Trophoblast cell (in vitro differentiated cells and primary cell): ENCODE measurements around the gene GTF2IRD1.
"Not testable (repeated sequence)": the region's sequence is repeated elsewhere in the genome, so short reads cannot be mapped to it uniquely, and the experiment has no call there.

ENCODE experiments used
- DNase-seq, 2 donors: peaks; one replicate each; pipeline ENCODE4 v3.0.0-alpha.2; 2016
- H2AFZ ChIP-seq: 2 replicates; pipeline ENCODE4 v1.6.1; 2013; ENCODE audit warnings: low read length, moderate library complexity, mild to moderate bottlenecking; ENCODE audit not compliant: insufficient read depth, poor library complexity
- H2AK5ac ChIP-seq: 2 replicates; pipeline ENCODE4 v1.6.1; 2013; ENCODE audit warnings: mild to moderate bottlenecking, low read length
- H2BK120ac ChIP-seq: 2 replicates; pipeline ENCODE4 v1.6.1; 2013; ENCODE audit warnings: low read length, mild to moderate bottlenecking, moderate library complexity; ENCODE audit not compliant: insufficient read depth, poor library complexity
- H2BK12ac ChIP-seq: 2 replicates; pipeline ENCODE4 v1.6.1; 2013; ENCODE audit warnings: mild to moderate bottlenecking, low read length, moderate library complexity
- H2BK5ac ChIP-seq: 2 replicates; pipeline ENCODE4 v1.6.1; 2013; ENCODE audit warnings: low read length, low read depth, moderate library complexity, mild to moderate bottlenecking; ENCODE audit not compliant: poor library complexity
- H3K14ac ChIP-seq: 2 replicates; pipeline ENCODE4 v1.6.1; 2013; ENCODE audit warnings: mild to moderate bottlenecking, low read length
- H3K18ac ChIP-seq: 2 replicates; pipeline ENCODE4 v1.6.1; 2013; ENCODE audit warnings: mild to moderate bottlenecking, low read length
- H3K23ac ChIP-seq: 2 replicates; pipeline ENCODE4 v1.6.1; 2013; ENCODE audit warnings: low read length
- H3K27ac ChIP-seq: 2 replicates; pipeline ENCODE4 v1.5.1; 2013; ENCODE audit warnings: low read depth, mild to moderate bottlenecking, inconsistent platforms, low read length, moderate library complexity
- H3K27me3 ChIP-seq: 2 replicates; pipeline ENCODE4 v1.6.1; 2013; ENCODE audit warnings: inconsistent platforms, mild to moderate bottlenecking, low read length, moderate library complexity; ENCODE audit not compliant: insufficient read depth
- H3K36me3 ChIP-seq, 2 experiments: 1 replicate in 1 of 2; 2 replicates in 1 of 2; pipeline ENCODE4 v1.6.1; 2013; ENCODE audit warnings: low read length in 2 of 2, mild to moderate bottlenecking in 2 of 2, moderate library complexity in 1 of 2; ENCODE audit not compliant: insufficient read depth in 2 of 2, control insufficient read depth in 1 of 2
- H3K4ac ChIP-seq: 2 replicates; pipeline ENCODE4 v1.6.1; 2013; ENCODE audit warnings: low read depth, mild to moderate bottlenecking, low read length, moderate library complexity
- H3K4me1 ChIP-seq, 2 experiments: 1 replicate in 1 of 2; 2 replicates in 1 of 2; pipeline ENCODE4 v1.6.1; 2013; ENCODE audit warnings: low read length in 2 of 2, mild to moderate bottlenecking in 2 of 2, moderate library complexity in 1 of 2; ENCODE audit not compliant: insufficient read depth in 2 of 2, control insufficient read depth in 1 of 2
- H3K4me2 ChIP-seq: 2 replicates; pipeline ENCODE4 v1.6.1; 2013; ENCODE audit warnings: inconsistent platforms, mild to moderate bottlenecking, low read length, moderate library complexity
- H3K4me3 ChIP-seq: 2 replicates; pipeline ENCODE4 v1.5.1; 2013; ENCODE audit warnings: mild to moderate bottlenecking, low read depth, low read length, inconsistent platforms
- H3K79me1 ChIP-seq: one replicate; pipeline ENCODE4 v1.6.1; 2013; ENCODE audit warnings: low read length
- H3K79me2 ChIP-seq: 2 replicates; pipeline ENCODE4 v1.6.1; 2013; ENCODE audit warnings: low read length, mild to moderate bottlenecking; ENCODE audit not compliant: control insufficient read depth, insufficient read depth, poor library complexity
- H3K9ac ChIP-seq: 2 replicates; pipeline ENCODE4 v1.6.1; 2013; ENCODE audit warnings: mild to moderate bottlenecking, low read length
- H3K9me3 ChIP-seq: 2 replicates; pipeline ENCODE4 v1.6.1; 2013; ENCODE audit warnings: low read depth, mild to moderate bottlenecking, control low read depth, inconsistent platforms, low read length; ENCODE audit not compliant: insufficient read depth
- H4K12ac ChIP-seq: 2 replicates; pipeline ENCODE4 v1.6.1; 2013; ENCODE audit warnings: low read depth, mild to moderate bottlenecking, low read length, moderate library complexity
- H4K8ac ChIP-seq: 2 replicates; pipeline ENCODE4 v1.6.1; 2013; ENCODE audit warnings: low read depth, mild to moderate bottlenecking, low read length, moderate library complexity
- H4K91ac ChIP-seq: one replicate; pipeline ENCODE4 v1.6.1; 2013; ENCODE audit warnings: low read depth, mild to moderate bottlenecking, low read length, moderate library complexity
- WGBS: extraction: QIAGEN DNeasy Blood & Tissue Kit; methylation state at CpG from one replicate; pipeline ENCODE4 v1.1.7; 2013; ENCODE audit warnings: missing lambda C conversion rate; ENCODE audit not compliant: insufficient read length, insufficient coverage; ENCODE audit errors: extremely low coverage; 5-methylcytosine and 5-hydroxymethylcytosine counted together

GTF2IRD1 gene

GRCh38 chr7:74633451-74633921 lies 179.8 kb downstream of the GTF2IRD1 start:
- Histone ChIP-seq H3K27ac (no peak overlapping the region), H2AFZ (no peak overlapping the region), H3K14ac (no peak overlapping the region), H3K4me3 (no peak overlapping the region), H3K27me3 (no peaks in the 10 kb centered on the region), H3K9ac (no peak overlapping the region), H4K8ac (no peak overlapping the region), H3K4ac (no peak overlapping the region), H2AK5ac (no peak overlapping the region), H4K91ac (no peak overlapping the region), H3K18ac (no peak overlapping the region), H4K12ac (no peak overlapping the region), H3K36me3 (no peaks in the 10 kb centered on the region), H3K79me1 (no peaks in the 10 kb centered on the region), H3K9me3 (no peaks in the 10 kb centered on the region), H2BK12ac (no peak overlapping the region), H3K79me2 (no peaks in the 10 kb centered on the region), H3K23ac (no peak overlapping the region), H3K4me2 (no peak overlapping the region), H2BK5ac (no peak overlapping the region), H2BK120ac (no peak overlapping the region), H3K4me1 (peaks cover 5% of the 10 kb centered on the region in 2 experiments)
- DNase-seq = peak; percentile 74 to 80
- no CpG with 5 or more reads among the region's 9 CpGs for WGBS

- DNase-seq = no peak
- no peak overlapping the region for H3K14ac ChIP-seq
- no peak overlapping the region for H3K9ac ChIP-seq
- no peak overlapping the region for H2BK120ac ChIP-seq
- H3K18ac ChIP-seq = no peak overlapping the region
- no peak overlapping the region for H2AK5ac ChIP-seq
- no peak overlapping the region for H4K91ac ChIP-seq
- no peaks in the 10 kb centered on the region for H3K27me3 ChIP-seq
- H3K4me1 ChIP-seq = peaks cover 5% of the 10 kb centered on the region in 2 experiments
- H4K8ac ChIP-seq = no peak overlapping the region
- H3K4me2 ChIP-seq = no peak overlapping the region
- H2BK12ac ChIP-seq = no peak overlapping the region
- no peaks in the 10 kb centered on the region for H3K9me3 ChIP-seq
- no peak overlapping the region for H2AFZ ChIP-seq
- no peak overlapping the region for H3K23ac ChIP-seq
- no peak overlapping the region for H3K4me3 ChIP-seq
- no peak overlapping the region for H2BK5ac ChIP-seq
- H3K27ac ChIP-seq = no peak overlapping the region
- no peaks in the 10 kb centered on the region for H3K79me1 ChIP-seq
- no peaks in the 10 kb centered on the region for H3K36me3 ChIP-seq
- WGBS = no CpG with 5 or more reads among the region's 7 CpGs
- H4K12ac ChIP-seq = no peak overlapping the region
- H3K4ac ChIP-seq = no peak overlapping the region
- H3K79me2 ChIP-seq = no peaks in the 10 kb centered on the region
Measured at GRCh38 chr7:74637745-74638144, 184.0 kb downstream of the GTF2IRD1 start.

GRCh38 chr7:74650055-74650454 lies 196.3 kb downstream of the GTF2IRD1 start:
- H4K91ac ChIP-seq, H4K12ac ChIP-seq, H3K27me3 ChIP-seq, H2BK5ac ChIP-seq, H3K27ac ChIP-seq, H3K4ac ChIP-seq, H3K9ac ChIP-seq, H3K18ac ChIP-seq, H3K14ac ChIP-seq, H3K4me1 ChIP-seq, H3K23ac ChIP-seq, H2AFZ ChIP-seq, H2BK120ac ChIP-seq, H3K79me2 ChIP-seq, H4K8ac ChIP-seq, H3K4me3 ChIP-seq, H2AK5ac ChIP-seq, H3K9me3 ChIP-seq, H2BK12ac ChIP-seq, H3K36me3 ChIP-seq, H3K79me1 ChIP-seq: not testable (repeated sequence)
- peak overlapping the region; percentile 43 for H3K4me2 ChIP-seq
- WGBS = no CpG with 5 or more reads among the region's 11 CpGs
- peak; percentile 69 to 70 for DNase-seq

- H3K9ac ChIP-seq, H3K79me2 ChIP-seq, H4K8ac ChIP-seq, H3K36me3 ChIP-seq, H3K4me1 ChIP-seq, H2BK120ac ChIP-seq, H3K9me3 ChIP-seq, H3K27ac ChIP-seq, H4K12ac ChIP-seq, H2AK5ac ChIP-seq, H3K27me3 ChIP-seq, H2BK12ac ChIP-seq, H3K4me3 ChIP-seq, H2AFZ ChIP-seq, H4K91ac ChIP-seq, DNase-seq, H3K4ac ChIP-seq, H3K23ac ChIP-seq, H3K79me1 ChIP-seq, H3K14ac ChIP-seq, H3K4me2 ChIP-seq, H2BK5ac ChIP-seq, H3K18ac ChIP-seq: not testable (repeated sequence)
- no CpG with 5 or more reads among the region's 9 CpGs for WGBS
Measured at GRCh38 chr7:74650493-74651132, 196.9 kb downstream of the GTF2IRD1 start.
